B cell (primary cell): ENCODE results near the gene SPDYC. TPM values are rescaled to one million over a fixed set of nuclear protein-coding genes. Genes with fewer than 3 reads are reported as not detected.
A peak's percentile ranks its signal among the peaks of the same experiment; 100 is the strongest.

ENCODE experiments used
- ATAC-seq: fragments of 200-7000 bp; cut with Tn5 transposase; one replicate; pipeline ENCODE4 v1.10.0; 2021; ENCODE audit warnings: low read depth, mild to moderate bottlenecking, moderate number of reproducible peaks, moderate library complexity
- CTCF ChIA-PET: fragments of 350-600 bp; sonication (Branson Sonifier 250); formaldehyde crosslinking; loops from one replicate; lab custom pipeline; 2021; ENCODE audit warnings: antibody characterized with exemption, inconsistent platforms; lab: Charles Lee
- POLR2A ChIA-PET: fragments of 350-600 bp; sonication (Branson Sonifier 250); formaldehyde crosslinking; loops from one replicate; lab custom pipeline; 2021; ENCODE audit warnings: antibody characterized with exemption; lab: Charles Lee
- DNase-seq: peaks from one replicate; pipeline ENCODE4 v3.0.0; 2013
- H2AFZ ChIP-seq: 2 replicates; pipeline ENCODE4 v1.6.1; 2012; ENCODE audit warnings: mild to moderate bottlenecking, low read depth, low read length; ENCODE audit not compliant: insufficient read depth, poor library complexity, severe bottlenecking
- H3K27ac ChIP-seq, 2 donors: 1 replicate in 1 of 2; 2 replicates in 1 of 2; pipeline ENCODE4 v1.5.1; 2012 to 2013; ENCODE audit warnings: low read length in 2 of 2, mild to moderate bottlenecking in 2 of 2, moderate library complexity in 1 of 2
- H3K27me3 ChIP-seq, 4 experiments: fragments of 200-600 bp in 1 of 4; sonication (generic) in 1 of 4; replicated peaks in 1 of 4; 1 replicate in 2 of 4; 2 replicates in 2 of 4; pipeline versions ENCODE4 v1.6.1 to v1.7.0; 2013 to 2016; ENCODE audit warnings: low read length in 3 of 4, mild to moderate bottlenecking in 2 of 4, mixed read lengths in 1 of 4, moderate library complexity in 1 of 4; ENCODE audit not compliant: insufficient read depth in 4 of 4, control insufficient read depth in 3 of 4; ENCODE audit errors: control extremely low read depth in 1 of 4
- H3K36me3 ChIP-seq, 2 experiments: replicated peaks in 1 of 2; 1 replicate in 1 of 2; 2 replicates in 1 of 2; pipeline versions ENCODE4 v1.6.1 to v1.7.1; 2013; ENCODE audit warnings: low read length in 1 of 2; ENCODE audit not compliant: insufficient read depth in 2 of 2, control insufficient read depth in 1 of 2; ENCODE audit errors: control extremely low read depth in 1 of 2, extremely low read depth in 1 of 2
- H3K4me1 ChIP-seq, 2 donors: fragments of 200-600 bp in 1 of 2; sonication (generic) in 1 of 2; 1 replicate in 1 of 2; 2 replicates in 1 of 2; pipeline versions ENCODE4 v1.5.1 to v1.6.1; 2013 to 2017; ENCODE audit warnings: low read length in 2 of 2; ENCODE audit not compliant: control insufficient read depth in 2 of 2, insufficient read depth in 2 of 2
- H3K4me2 ChIP-seq: replicated peaks from 2 replicates; pipeline ENCODE3; 2012; ENCODE audit warnings: mild to moderate bottlenecking, low read depth, low read length; ENCODE audit not compliant: poor library complexity, severe bottlenecking
- H3K4me3 ChIP-seq, 5 experiments: fragments of 200-600 bp in 1 of 5; sonication (generic) in 1 of 5; 1 replicate in 3 of 5; 2 replicates in 2 of 5; pipeline versions ENCODE4 v1.5.1 to v1.7.0; 2011 to 2016; ENCODE audit warnings: low read length in 4 of 5, mild to moderate bottlenecking in 4 of 5, low read depth in 2 of 5, control low read depth in 1 of 5, moderate library complexity in 1 of 5; ENCODE audit not compliant: insufficient read depth in 1 of 5; ENCODE audit errors: control extremely low read depth in 1 of 5, extremely low read depth in 1 of 5
- H3K79me2 ChIP-seq: fragments of 200-600 bp; sonication (generic); one replicate; pipeline ENCODE4 v1.6.0; 2016; ENCODE audit warnings: low read length; ENCODE audit not compliant: control insufficient read depth, insufficient read depth
- H3K9ac ChIP-seq: fragments of 200-600 bp; sonication (generic); 2 replicates; pipeline ENCODE4 v1.6.1; 2017; ENCODE audit warnings: mild to moderate bottlenecking, low read length, moderate library complexity
- H3K9me3 ChIP-seq, 3 donors: one replicate each; pipeline versions ENCODE4 v1.6.1 to v1.7.1; 2013; ENCODE audit warnings: low read length in 2 of 3; ENCODE audit not compliant: control insufficient read depth in 2 of 3, insufficient read depth in 1 of 3; ENCODE audit errors: control extremely low read depth in 1 of 3
- H4K20me1 ChIP-seq: 2 replicates; pipeline ENCODE4 v1.6.0; 2012; ENCODE audit warnings: mild to moderate bottlenecking, low read length; ENCODE audit not compliant: insufficient read depth, control insufficient read depth, poor library complexity, severe bottlenecking
- H3K27ac Mint-ChIP-seq: one replicate; pipeline ENCODE4 v1.8.0; 2021; ENCODE audit warnings: mixed read lengths
- H3K27me3 Mint-ChIP-seq: one replicate; pipeline ENCODE4 v1.8.0; 2021; ENCODE audit warnings: mixed read lengths
- H3K4me1 Mint-ChIP-seq: one replicate; pipeline ENCODE4 v1.8.0; 2021; ENCODE audit warnings: mixed read lengths
- H3K4me3 Mint-ChIP-seq: one replicate; pipeline ENCODE4 v1.8.0; 2021; ENCODE audit warnings: mixed read lengths
- H3K9me3 Mint-ChIP-seq: one replicate; pipeline ENCODE4 v1.8.0; 2022; ENCODE audit warnings: mixed read lengths; ENCODE audit not compliant: insufficient read depth
- EZH2 ChIP-seq: IDR thresholded peaks from 2 replicates; pipeline ENCODE4 v1.6.1; 2012; ENCODE audit warnings: borderline replicate concordance, low read depth, mild to moderate bottlenecking, moderate library complexity, low read length; ENCODE audit not compliant: insufficient read depth, poor library complexity, severe bottlenecking
- WGBS: methylation state at CpG from one replicate; pipeline ENCODE4 v1.1.5; 2013; ENCODE audit warnings: missing lambda C conversion rate; ENCODE audit not compliant: insufficient coverage; 5-methylcytosine and 5-hydroxymethylcytosine counted together
- intact Hi-C: fragments of 100-400 bp; cut with micrococcal nuclease; formaldehyde crosslinking; loops from one replicate; pipeline ENCODE4 v1.10.0; 2022
- polyA plus RNA-seq: library from polyadenylated mRNA; depleted of rRNA; stranded (reverse); fragments of >200 nt; gene quantifications from 2 replicates; pipeline ENCODE4 v1.2.3, GENCODE V29; 2012
- total RNA-seq, 2 donors: library from RNA; stranded (reverse); fragments of 120-200 nt in 1 of 2; gene quantifications; 1 replicate in 1 of 2; 2 replicates in 1 of 2; pipeline versions ENCODE4 v1.2.3 to v1.2.4, GENCODE V29; 2013 to 2022
- TF ChIP-seq, protein P1 (sequence below): fragments of 200-600 bp; IDR thresholded peaks from one replicate; pipeline ENCODE4 v1.8.0; 2022; ENCODE audit warnings: antibody characterized with exemption, mild to moderate bottlenecking

Gene SPDYC
- total and polyA plus RNA-seq, 2 donors (not counting 1 experiment from before 2014, with no cell fraction given) = not detected

DNA sequence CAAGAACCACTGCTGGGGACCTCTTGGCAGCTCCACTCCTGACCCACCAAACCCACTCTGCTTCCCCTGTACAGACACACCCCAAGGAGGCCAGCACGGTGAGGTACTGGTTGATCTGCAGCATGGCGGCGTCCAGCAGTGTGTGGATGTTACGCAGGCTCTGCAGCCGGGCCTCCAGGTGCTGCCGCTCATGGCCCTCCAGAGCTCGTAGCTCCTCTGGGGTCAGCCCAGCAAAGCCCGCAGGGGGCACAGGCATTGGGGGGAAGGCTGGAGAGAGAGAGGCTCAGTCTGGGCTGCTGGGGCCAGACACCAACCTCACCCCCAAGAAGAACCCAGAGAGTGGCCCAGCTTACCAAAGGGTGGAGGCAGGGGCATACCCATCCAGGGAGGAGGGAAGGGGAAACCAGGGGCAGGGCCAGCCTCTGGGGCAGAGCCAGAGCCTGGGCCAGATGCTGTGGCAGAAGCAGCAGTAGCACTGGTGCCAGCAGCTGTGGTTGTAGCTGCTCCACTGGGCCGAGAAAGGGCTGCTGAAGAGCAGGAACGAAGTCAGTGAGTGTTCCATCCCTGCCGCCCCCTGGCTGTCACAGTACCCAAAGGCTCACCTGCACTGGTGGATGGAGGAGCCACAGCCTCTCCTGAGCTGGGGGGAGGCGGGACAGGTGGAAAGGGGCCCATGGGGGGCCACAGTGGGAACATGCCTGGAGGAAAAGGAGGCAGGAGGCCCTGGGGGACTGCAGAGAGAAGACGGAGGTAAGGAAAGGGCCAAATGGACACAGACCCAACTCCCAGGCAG, 40.2 kb upstream of the SPDYC start:
- Histone ChIP-seq H3K27me3 (no peaks in the 10 kb centered on the region), H2AFZ (no peak overlapping the region), H3K4me3 (no peak overlapping the region), H3K9me3 (no peaks in the 10 kb centered on the region), H3K36me3 (peaks cover 3 to 75% of the 10 kb centered on the region in 2 experiments), H3K79me2 (peaks cover 73% of the 10 kb centered on the region), H3K4me1 (peaks cover 32 to 59% of the 10 kb centered on the region in 2 donors), H3K4me2 (peak overlapping the region; percentile 89), H3K27ac (peak overlapping the region; percentile 34 to 99), H3K9ac (no peak overlapping the region), H4K20me1 (peaks cover 92% of the 10 kb centered on the region)
- 44% methylated on average over 6 of the region's 13 CpGs for WGBS
- Mint-ChIP-seq H3K27me3 (no peaks in the 10 kb centered on the region), H3K9me3 (no peaks in the 10 kb centered on the region), H3K27ac (peak overlapping the region; percentile 99), H3K4me3 (peak overlapping the region; percentile 97), H3K4me1 (peaks cover 49% of the 10 kb centered on the region)
- POLR2A ChIA-PET = interaction anchor here (0.5 to 8.8 kb wide), 2 partner anchors 10 to 15 kb away, joined by 3 to 160 read pairs; partner anchors contain the start of genes FAU, MRPL49 and ZNHIT2
- DNase-seq = peak; percentile 78
- intact Hi-C loops = loop anchor here (5.0 kb wide), 2 partner anchors 88 to 487 kb away; partner anchors contain the start of genes PCNX3 and SAC3D1
- no peak for ATAC-seq
- TF ChIP-seq EZH2 = no peak
- TF ChIP-seq, protein P1, sequence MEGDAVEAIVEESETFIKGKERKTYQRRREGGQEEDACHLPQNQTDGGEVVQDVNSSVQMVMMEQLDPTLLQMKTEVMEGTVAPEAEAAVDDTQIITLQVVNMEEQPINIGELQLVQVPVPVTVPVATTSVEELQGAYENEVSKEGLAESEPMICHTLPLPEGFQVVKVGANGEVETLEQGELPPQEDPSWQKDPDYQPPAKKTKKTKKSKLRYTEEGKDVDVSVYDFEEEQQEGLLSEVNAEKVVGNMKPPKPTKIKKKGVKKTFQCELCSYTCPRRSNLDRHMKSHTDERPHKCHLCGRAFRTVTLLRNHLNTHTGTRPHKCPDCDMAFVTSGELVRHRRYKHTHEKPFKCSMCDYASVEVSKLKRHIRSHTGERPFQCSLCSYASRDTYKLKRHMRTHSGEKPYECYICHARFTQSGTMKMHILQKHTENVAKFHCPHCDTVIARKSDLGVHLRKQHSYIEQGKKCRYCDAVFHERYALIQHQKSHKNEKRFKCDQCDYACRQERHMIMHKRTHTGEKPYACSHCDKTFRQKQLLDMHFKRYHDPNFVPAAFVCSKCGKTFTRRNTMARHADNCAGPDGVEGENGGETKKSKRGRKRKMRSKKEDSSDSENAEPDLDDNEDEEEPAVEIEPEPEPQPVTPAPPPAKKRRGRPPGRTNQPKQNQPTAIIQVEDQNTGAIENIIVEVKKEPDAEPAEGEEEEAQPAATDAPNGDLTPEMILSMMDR = no peak
- CTCF ChIA-PET = interaction anchor here (0.7 to 3.8 kb wide), 7 partner anchors 8 to 52 kb away, joined by 3 to 30 read pairs (median 5); partner anchors contain the start of genes CAPN1, FAU, MRPL49 and TM7SF2
